Neural progenitor cell (in vitro differentiated cells): Measurements from ENCODE around the gene ARHGAP19. TPM values are rescaled to one million over a fixed set of nuclear protein-coding genes. Genes with fewer than 3 reads are reported as not detected.

ENCODE experiments used
- DNase-seq: peaks from one replicate; pipeline ENCODE4 v3.0.0-alpha.2; 2016; ENCODE audit warnings: low spot score
- H2AFZ ChIP-seq: fragments of 200-600 bp; sonication (generic); replicated peaks from 2 replicates; pipeline ENCODE4 v1.6.1; 2016; ENCODE audit warnings: antibody characterized with exemption
- H3F3A ChIP-seq: fragments of 200-600 bp; sonication (generic); 2 replicates; pipeline ENCODE4 v1.6.1; 2016; ENCODE audit warnings: antibody characterized with exemption, low read depth
- H3K27ac ChIP-seq: fragments of 200-600 bp; sonication (generic); 2 replicates; pipeline ENCODE4 v1.5.1; 2016; ENCODE audit warnings: mild to moderate bottlenecking
- H3K27me3 ChIP-seq: fragments of 200-600 bp; sonication (generic); 2 replicates; pipeline ENCODE4 v1.6.1; 2016; ENCODE audit warnings: mild to moderate bottlenecking, moderate library complexity
- H3K36me3 ChIP-seq: fragments of 200-600 bp; sonication (generic); 2 replicates; pipeline ENCODE4 v1.5.1; 2016
- H3K4me1 ChIP-seq: fragments of 200-600 bp; sonication (generic); 2 replicates; pipeline ENCODE4 v1.6.1; 2016; ENCODE audit warnings: mixed run types
- H3K4me2 ChIP-seq: fragments of 200-600 bp; sonication (generic); 2 replicates; pipeline ENCODE4 v1.6.1; 2016
- H3K4me3 ChIP-seq: fragments of 200-600 bp; sonication (generic); 2 replicates; pipeline ENCODE4 v1.5.1; 2016
- H3K79me2 ChIP-seq: fragments of 200-600 bp; sonication (generic); 2 replicates; pipeline ENCODE4 v1.6.1; 2016; ENCODE audit warnings: low read depth
- H3K9ac ChIP-seq: fragments of 200-600 bp; sonication (generic); 2 replicates; pipeline ENCODE4 v1.6.1; 2016
- H3K9me3 ChIP-seq: fragments of 200-600 bp; sonication (generic); 2 replicates; pipeline ENCODE4 v1.5.1; 2016; ENCODE audit warnings: low read depth
- H4K20me1 ChIP-seq: fragments of 200-600 bp; sonication (generic); 2 replicates; pipeline ENCODE4 v1.6.1; 2016; ENCODE audit warnings: low read depth
- H3K27ac Mint-ChIP-seq: 3 replicates; pipeline ENCODE4 v1.8.0; 2021; ENCODE audit warnings: mixed read lengths
- H3K27me3 Mint-ChIP-seq: 2 replicates; pipeline ENCODE4 v1.8.0; 2022; ENCODE audit warnings: low read depth, mild to moderate bottlenecking, inconsistent platforms, moderate library complexity, mixed read lengths; ENCODE audit not compliant: insufficient read depth
- H3K36me3 Mint-ChIP-seq: 3 replicates; pipeline ENCODE4 v1.8.0; 2021; ENCODE audit warnings: mixed read lengths
- H3K4me1 Mint-ChIP-seq: 3 replicates; pipeline ENCODE4 v1.8.0; 2021; ENCODE audit warnings: mixed read lengths
- H3K4me3 Mint-ChIP-seq: 3 replicates; pipeline ENCODE4 v1.8.0; 2021; ENCODE audit warnings: mild to moderate bottlenecking, moderate library complexity, mixed read lengths
- H3K9me3 Mint-ChIP-seq: 3 replicates; pipeline ENCODE4 v1.8.0; 2020; ENCODE audit warnings: mixed read lengths
- EZH2 ChIP-seq: fragments of 200-600 bp; sonication (generic); IDR thresholded peaks from 2 replicates; pipeline ENCODE4 v1.6.1; 2017; ENCODE audit warnings: antibody characterized with exemption, mild to moderate bottlenecking, moderate library complexity
- EZH2phosphoT487 ChIP-seq: fragments of 200-600 bp; sonication (generic); IDR thresholded peaks from 2 replicates; pipeline ENCODE4 v1.6.1; 2017; ENCODE audit warnings: antibody characterized with exemption
- total RNA-seq: library from RNA; depleted of rRNA; stranded (reverse); fragments of >200 nt; gene quantifications from 2 replicates; pipeline ENCODE4 v1.2.3, GENCODE V29; 2015; ENCODE audit warnings: low replicate concordance
- TF ChIP-seq, protein P1 (sequence below): fragments of 200-600 bp; sonication (generic); IDR thresholded peaks from 2 replicates; pipeline ENCODE4 v1.5.1; 2017; ENCODE audit warnings: antibody characterized with exemption, mild to moderate bottlenecking

Gene ARHGAP19
- total RNA-seq, 1 donor from 2014 or later: 88.8 TPM

DNA sequence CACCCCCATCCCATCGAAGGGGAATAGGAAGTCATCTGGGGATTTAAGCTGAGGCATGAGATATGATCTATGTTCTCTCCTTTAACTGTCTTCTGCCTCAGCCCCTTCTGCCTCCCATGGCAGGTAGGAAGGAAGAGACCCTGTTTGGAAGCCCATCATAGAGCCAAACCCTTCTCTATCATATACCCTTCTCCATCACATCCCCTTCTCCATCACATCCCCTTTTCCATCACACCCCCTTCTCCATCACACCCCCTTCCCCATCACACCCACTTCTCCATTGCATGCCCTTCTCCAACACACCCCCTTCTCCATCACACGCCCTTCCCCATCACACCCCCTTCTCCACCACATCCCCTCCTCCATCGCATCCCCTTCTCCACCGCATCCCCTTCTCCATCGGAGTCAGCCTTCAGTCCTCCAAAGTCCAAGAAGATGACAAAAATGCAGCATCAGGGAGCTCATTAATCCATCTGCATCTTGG lies 99.4 kb downstream of the ARHGAP19 start:
- Histone ChIP-seq H3K27ac (no peak overlapping the region), H3K79me2 (no peaks in the 10 kb centered on the region), H3K4me2 (no peak overlapping the region), H3K9me3 (no peaks in the 10 kb centered on the region), H2AFZ (no peak overlapping the region), H3K4me1 (peaks cover 4% of the 10 kb centered on the region), H4K20me1 (peaks cover 19% of the 10 kb centered on the region), H3K27me3 (peaks cover 99% of the 10 kb centered on the region), H3K9ac (no peak overlapping the region), H3F3A (peaks cover 8% of the 10 kb centered on the region), H3K36me3 (no peaks in the 10 kb centered on the region), H3K4me3 (no peak overlapping the region)
- no peak overlapping the region for H3K27ac Mint-ChIP-seq
- H3K27me3 Mint-ChIP-seq: peaks cover 52% of the 10 kb centered on the region
- H3K4me3 Mint-ChIP-seq: no peak overlapping the region
- no peaks in the 10 kb centered on the region for H3K36me3 Mint-ChIP-seq
- TF ChIP-seq, protein P1, sequence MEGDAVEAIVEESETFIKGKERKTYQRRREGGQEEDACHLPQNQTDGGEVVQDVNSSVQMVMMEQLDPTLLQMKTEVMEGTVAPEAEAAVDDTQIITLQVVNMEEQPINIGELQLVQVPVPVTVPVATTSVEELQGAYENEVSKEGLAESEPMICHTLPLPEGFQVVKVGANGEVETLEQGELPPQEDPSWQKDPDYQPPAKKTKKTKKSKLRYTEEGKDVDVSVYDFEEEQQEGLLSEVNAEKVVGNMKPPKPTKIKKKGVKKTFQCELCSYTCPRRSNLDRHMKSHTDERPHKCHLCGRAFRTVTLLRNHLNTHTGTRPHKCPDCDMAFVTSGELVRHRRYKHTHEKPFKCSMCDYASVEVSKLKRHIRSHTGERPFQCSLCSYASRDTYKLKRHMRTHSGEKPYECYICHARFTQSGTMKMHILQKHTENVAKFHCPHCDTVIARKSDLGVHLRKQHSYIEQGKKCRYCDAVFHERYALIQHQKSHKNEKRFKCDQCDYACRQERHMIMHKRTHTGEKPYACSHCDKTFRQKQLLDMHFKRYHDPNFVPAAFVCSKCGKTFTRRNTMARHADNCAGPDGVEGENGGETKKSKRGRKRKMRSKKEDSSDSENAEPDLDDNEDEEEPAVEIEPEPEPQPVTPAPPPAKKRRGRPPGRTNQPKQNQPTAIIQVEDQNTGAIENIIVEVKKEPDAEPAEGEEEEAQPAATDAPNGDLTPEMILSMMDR: no peak
- TF ChIP-seq EZH2: no peak
- peaks cover 7% of the 10 kb centered on the region for H3K9me3 Mint-ChIP-seq
- peaks cover 9% of the 10 kb centered on the region for H3K4me1 Mint-ChIP-seq
- DNase-seq: no peak

DNA sequence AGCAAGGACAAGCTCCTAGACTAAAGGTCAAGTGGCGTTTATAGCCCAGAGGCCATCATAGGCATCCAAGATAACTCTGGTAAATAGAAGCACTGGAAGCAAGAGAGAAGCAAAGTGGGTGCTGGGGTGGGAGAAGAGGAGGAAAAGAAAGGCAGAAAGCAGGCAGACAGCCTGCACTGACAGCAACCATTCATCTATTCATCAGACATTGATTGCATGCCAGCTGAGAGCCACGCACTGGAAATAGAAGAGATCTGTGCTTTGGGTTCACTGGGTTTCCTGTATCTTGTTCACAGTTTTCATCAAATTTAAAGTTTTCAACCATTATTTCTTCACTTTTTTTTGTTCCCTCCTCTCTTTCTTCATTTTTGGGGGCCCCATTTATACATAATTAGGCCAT lies 102.0 kb downstream of the ARHGAP19 start:
- H3K36me3 ChIP-seq: no peaks in the 10 kb centered on the region
- no peak overlapping the region for H3K27ac ChIP-seq
- no peak overlapping the region for H3K4me2 ChIP-seq
- no peak for TF ChIP-seq EZH2phosphoT487
- TF ChIP-seq, protein P1: no peak
- no peak for TF ChIP-seq EZH2
- peaks cover 1% of the 10 kb centered on the region for H3K4me1 ChIP-seq
- Mint-ChIP-seq H3K27me3 (peaks cover 57% of the 10 kb centered on the region), H3K27ac (no peak overlapping the region), H3K4me3 (no peak overlapping the region), H3K9me3 (peaks cover 7% of the 10 kb centered on the region), H3K36me3 (no peaks in the 10 kb centered on the region), H3K4me1 (peaks cover 8% of the 10 kb centered on the region)
- no peak overlapping the region for H2AFZ ChIP-seq
- H3K79me2 ChIP-seq: no peaks in the 10 kb centered on the region
- peaks cover 99% of the 10 kb centered on the region for H3K27me3 ChIP-seq
- peaks cover 24% of the 10 kb centered on the region for H4K20me1 ChIP-seq
- H3K4me3 ChIP-seq: no peak overlapping the region
- H3F3A ChIP-seq: peaks cover 1% of the 10 kb centered on the region
- no peaks in the 10 kb centered on the region for H3K9me3 ChIP-seq
- DNase-seq: no peak
- no peak overlapping the region for H3K9ac ChIP-seq

- no peak overlapping the region for H3K4me3 ChIP-seq
- peaks cover 42% of the 10 kb centered on the region for H4K20me1 ChIP-seq
- H3F3A ChIP-seq: peaks cover 7% of the 10 kb centered on the region
- no peaks in the 10 kb centered on the region for H3K36me3 ChIP-seq
- peaks cover 61% of the 10 kb centered on the region for H3K27me3 Mint-ChIP-seq
- no peaks in the 10 kb centered on the region for H3K79me2 ChIP-seq
- peaks cover 22% of the 10 kb centered on the region for H3K4me1 Mint-ChIP-seq
- no peaks in the 10 kb centered on the region for H3K9me3 ChIP-seq
- H3K9ac ChIP-seq: no peak overlapping the region
- H2AFZ ChIP-seq: no peak overlapping the region
- H3K36me3 Mint-ChIP-seq: no peaks in the 10 kb centered on the region
- no peak overlapping the region for H3K27ac Mint-ChIP-seq
- peaks cover 16% of the 10 kb centered on the region for H3K4me1 ChIP-seq
- no peak overlapping the region for H3K4me3 Mint-ChIP-seq
- H3K4me2 ChIP-seq: no peak overlapping the region
- no peak for DNase-seq
- TF ChIP-seq EZH2phosphoT487 (no peak), EZH2 (no peak)
- TF ChIP-seq, protein P1: no peak
- H3K27ac ChIP-seq: no peak overlapping the region
- H3K27me3 ChIP-seq: peaks cover 99% of the 10 kb centered on the region
- peaks cover 7% of the 10 kb centered on the region for H3K9me3 Mint-ChIP-seq
These were observed 104.2 kb downstream of the ARHGAP19 start for GRCh38 chr10:97188261-97188711.
